IMR-90 (cell line): ENCODE data around the gene IL20. TPM values are rescaled to one million over a fixed set of nuclear protein-coding genes. Genes with fewer than 3 reads are reported as not detected.
A peak's percentile ranks its signal among the peaks of the same experiment; 100 is the strongest.

Source experiments
- ATAC-seq: fragments of 200-7000 bp; cut with Tn5 transposase; 2 replicates; pipeline ENCODE4 v1.9.1; 2020; ENCODE audit warnings: low read depth, mild to moderate bottlenecking, moderate library complexity
- BruUV-seq: library from RNA; stranded (reverse); fragments of 400-500 nt; replicated peaks from 2 replicates; lab custom pipeline; 2021; lab: Mats Ljungman, UMichigan
- CTCF ChIA-PET: fragments of 300-600 bp; formaldehyde crosslinking; extraction: SDS; loops from one replicate; lab custom pipeline; 2021; ENCODE audit warnings: antibody characterized with exemption; lab: Yijun Ruan, JAX
- POLR2A ChIA-PET: fragments of 300-600 bp; sonication (Branson Sonifier 250); formaldehyde crosslinking; loops from one replicate; lab custom pipeline; 2022; ENCODE audit warnings: antibody characterized with exemption; ENCODE audit not compliant: unreplicated experiment; lab: Charles Lee
- DNase-seq: peaks from one replicate; pipeline ENCODE4 v3.0.0; 2013
- H2AFZ ChIP-seq: replicated peaks from 2 replicates; pipeline ENCODE3; 2013; ENCODE audit warnings: low read length, mild to moderate bottlenecking; ENCODE audit not compliant: poor library complexity
- H2AK5ac ChIP-seq: 2 replicates; pipeline ENCODE4 v1.6.1; 2013; ENCODE audit warnings: low read depth, low read length, inconsistent platforms
- H2AK9ac ChIP-seq: replicated peaks from 2 replicates; pipeline ENCODE3; 2013; ENCODE audit warnings: mild to moderate bottlenecking, low read depth, low read length, moderate library complexity; ENCODE audit not compliant: poor library complexity
- H2BK120ac ChIP-seq: 2 replicates; pipeline ENCODE4 v1.6.1; 2013; ENCODE audit warnings: low read depth, low read length, inconsistent platforms
- H2BK15ac ChIP-seq: 3 replicates; pipeline ENCODE4 v1.6.1; 2013; ENCODE audit warnings: low read depth, low read length, inconsistent platforms
- H2BK20ac ChIP-seq: 2 replicates; pipeline ENCODE4 v1.6.1; 2013; ENCODE audit warnings: low read depth, mild to moderate bottlenecking, inconsistent platforms, low read length, moderate library complexity
- H2BK5ac ChIP-seq: 2 replicates; pipeline ENCODE4 v1.6.1; 2013; ENCODE audit warnings: mild to moderate bottlenecking, low read depth, low read length, inconsistent platforms; ENCODE audit not compliant: poor library complexity, severe bottlenecking
- H3K14ac ChIP-seq: replicated peaks from 2 replicates; pipeline ENCODE4 v1.6.1; 2013; ENCODE audit warnings: low read depth, low read length, inconsistent platforms
- H3K18ac ChIP-seq: 2 replicates; pipeline ENCODE4 v1.6.1; 2013; ENCODE audit warnings: low read depth, low read length, control low read depth
- H3K23ac ChIP-seq: 2 replicates; pipeline ENCODE4 v1.6.1; 2013; ENCODE audit warnings: low read depth, low read length, inconsistent platforms
- H3K27ac ChIP-seq: 2 replicates; pipeline ENCODE4 v1.5.1; 2013; ENCODE audit warnings: mild to moderate bottlenecking, control low read depth, low read length; ENCODE audit not compliant: insufficient read depth
- H3K27me3 ChIP-seq: 2 replicates; pipeline ENCODE4 v1.6.1; 2013; ENCODE audit warnings: low read length; ENCODE audit not compliant: control insufficient read depth, insufficient read depth
- H3K36me3 ChIP-seq: 2 replicates; pipeline ENCODE4 v1.6.1; 2013; ENCODE audit warnings: low read length, mixed read lengths; ENCODE audit not compliant: control insufficient read depth, insufficient read depth
- H3K4ac ChIP-seq: 2 replicates; pipeline ENCODE4 v1.6.1; 2013; ENCODE audit warnings: low read depth, low read length, inconsistent platforms
- H3K4me1 ChIP-seq: 2 replicates; pipeline ENCODE4 v1.6.1; 2013; ENCODE audit warnings: low read length, mixed read lengths; ENCODE audit not compliant: control insufficient read depth, insufficient read depth
- H3K4me2 ChIP-seq: 2 replicates; pipeline ENCODE4 v1.6.1; 2013; ENCODE audit warnings: low read depth, mild to moderate bottlenecking, control low read depth, low read length, moderate library complexity
- H3K4me3 ChIP-seq: 2 replicates; pipeline ENCODE4 v1.5.1; 2013; ENCODE audit warnings: low read depth, mild to moderate bottlenecking, control low read depth, low read length, moderate library complexity; ENCODE audit not compliant: insufficient read depth
- H3K56ac ChIP-seq: 2 replicates; pipeline ENCODE4 v1.6.1; 2013; ENCODE audit warnings: low read length, inconsistent platforms; ENCODE audit not compliant: insufficient read depth; ENCODE audit errors: extremely low read depth
- H3K79me1 ChIP-seq, 2 experiments: 2 replicates each; pipeline ENCODE4 v1.6.1; 2013; ENCODE audit warnings: low read length in 2 of 2, inconsistent platforms in 1 of 2, low read depth in 1 of 2
- H3K9ac ChIP-seq: 2 replicates; pipeline ENCODE4 v1.6.1; 2013; ENCODE audit warnings: low read depth, low read length, control low read depth
- H3K9me1 ChIP-seq: 2 replicates; pipeline ENCODE4 v1.6.1; 2013; ENCODE audit warnings: low read length, inconsistent platforms; ENCODE audit not compliant: insufficient read depth
- H3K9me3 ChIP-seq: 2 replicates; pipeline ENCODE4 v1.6.1; 2013; ENCODE audit warnings: low read length; ENCODE audit not compliant: control insufficient read depth, insufficient read depth
- H4K20me1 ChIP-seq: 2 replicates; pipeline ENCODE4 v1.6.1; 2013; ENCODE audit warnings: low read length, inconsistent platforms; ENCODE audit not compliant: insufficient read depth
- H4K5ac ChIP-seq: 2 replicates; pipeline ENCODE4 v1.6.1; 2013; ENCODE audit warnings: mild to moderate bottlenecking, low read depth, low read length, control low read depth
- H4K8ac ChIP-seq, 2 experiments: 2 replicates each; pipeline ENCODE4 v1.6.1; 2013; ENCODE audit warnings: low read depth in 2 of 2, low read length in 2 of 2, control low read depth in 1 of 2, inconsistent platforms in 1 of 2
- H4K91ac ChIP-seq: 2 replicates; pipeline ENCODE4 v1.6.1; 2013; ENCODE audit warnings: low read depth, low read length, inconsistent platforms; ENCODE audit not compliant: insufficient read depth
- CEBPB ChIP-seq: IDR thresholded peaks from 2 replicates; pipeline ENCODE4 v1.6.1; 2012; ENCODE audit warnings: low read depth, low read length, improper control_type of control experiment
- CTCF ChIP-seq: conservative IDR thresholded peaks from 2 replicates; pipeline ENCODE4 v1.5.1; 2012; ENCODE audit warnings: mild to moderate bottlenecking, low read depth, low read length, improper control_type of control experiment
- ELK1 ChIP-seq: fragments of 150-350 bp; IDR thresholded peaks from 2 replicates; pipeline ENCODE4 v1.6.1; 2016; ENCODE audit warnings: low read depth, mild to moderate bottlenecking, low read length, moderate library complexity, borderline replicate concordance
- FOS ChIP-seq: fragments of 150-350 bp; IDR thresholded peaks from 2 replicates; pipeline ENCODE4 v1.6.1; 2016; ENCODE audit warnings: low read depth, low read length
- POLR2A ChIP-seq: IDR thresholded peaks from 2 replicates; pipeline ENCODE4 v1.6.1; 2012; ENCODE audit warnings: mild to moderate bottlenecking, low read depth, low read length
- RCOR1 ChIP-seq: IDR thresholded peaks from 2 replicates; pipeline ENCODE4 v1.6.1; 2012; ENCODE audit warnings: mild to moderate bottlenecking, low read length, improper control_type of control experiment; ENCODE audit not compliant: insufficient replicate concordance
- SMC3 ChIP-seq: fragments of 150-350 bp; IDR thresholded peaks from 2 replicates; pipeline ENCODE4 v1.6.1; 2016; ENCODE audit warnings: low read depth, mild to moderate bottlenecking, antibody characterized with exemption, low read length, moderate library complexity
- WGBS, 2 experiments: methylation state at CpG; one replicate each; pipeline versions ENCODE4 v1.1.5 to v1.1.7; 2013; ENCODE audit warnings: missing lambda C conversion rate in 2 of 2; ENCODE audit not compliant: insufficient read length in 1 of 2; ENCODE audit errors: extremely low coverage in 2 of 2; 5-methylcytosine and 5-hydroxymethylcytosine counted together
- dilution Hi-C: fragments of 300-500 bp; cut with HindIII; formaldehyde crosslinking; loops from one replicate; pipeline ENCODE4 v1.14.3; 2018; ENCODE audit warnings: low sequenced_read_pairs; ENCODE audit not compliant: unreplicated experiment
- in situ Hi-C: fragments of 300-500 bp; cut with MboI; formaldehyde crosslinking; loops from 3 replicates; pipeline ENCODE4 v1.14.3; 2019; ENCODE audit warnings: low sequenced_read_pairs, inconsistent platforms, mixed read lengths
- intact Hi-C: fragments of 100-400 bp; cut with micrococcal nuclease; formaldehyde crosslinking; loops from 2 replicates; pipeline ENCODE4 v1.10.0; 2022
- polyA plus RNA-seq, 3 experiments: library from polyadenylated mRNA; depleted of rRNA; stranded (reverse); fragments of >200 nt; gene quantifications; 2 replicates each; pipeline ENCODE4 v1.2.3, GENCODE V29; 2012; ENCODE audit warnings: low replicate concordance in 1 of 3
- total RNA-seq: library from RNA; depleted of rRNA; stranded (reverse); fragments of >200 nt; gene quantifications from 2 replicates; pipeline ENCODE4 v1.2.3, GENCODE V29; 2012

Gene IL20
- total and polyA plus RNA-seq, 2 of the 4 experiments (the other 2 are of a cell fraction), result not detected

- H2BK120ac ChIP-seq, result peak overlapping the region; percentile 98
- no peaks in the 10 kb centered on the region for H3K9me3 ChIP-seq
- in situ Hi-C loops, result no loop called here
- H3K9me1 ChIP-seq, result peaks cover 29% of the 10 kb centered on the region
- H3K36me3 ChIP-seq, result no peaks in the 10 kb centered on the region
- no TSS peak for BruUV-seq
- no peak overlapping the region for H3K9ac ChIP-seq
- H3K23ac ChIP-seq, result peak overlapping the region; percentile 84
- H3K4me1 ChIP-seq, result peaks cover 27% of the 10 kb centered on the region
- H2AFZ ChIP-seq, result peak overlapping the region; percentile 77
- peak overlapping the region; percentile 78 for H3K18ac ChIP-seq
- H3K56ac ChIP-seq, result peak overlapping the region; percentile 50; the same call in 1 of the 2 replicates
- WGBS, 2 experiments, result 95 to 97% methylated on average over 2 to 3 of the region's 11 CpGs
- ATAC-seq, result peak; percentile 85
- DNase-seq, result peak; percentile 71
- ChIA-PET POLR2A (no interaction called here), CTCF (interaction anchor here (0.6 kb wide), 1 partner anchor 1565 kb away, joined by 4 read pairs; no protein-coding TSS in a partner anchor)
- peaks cover 0 to 23% of the 10 kb centered on the region in 2 experiments; a peak in 1 of 4 replicates for H3K79me1 ChIP-seq
- peak overlapping the region; percentile 94 for H4K5ac ChIP-seq
- H3K4me2 ChIP-seq, result peak overlapping the region; percentile 60; the same call in 1 of the 2 replicates
- no peak overlapping the region for H3K4me3 ChIP-seq
- H2AK5ac ChIP-seq, result peak overlapping the region; percentile 97
- peak overlapping the region; percentile 38 to 88 for H4K8ac ChIP-seq
- H4K20me1 ChIP-seq, result no peaks in the 10 kb centered on the region
- peak overlapping the region; percentile 85 for H3K27ac ChIP-seq
- intact Hi-C loops, result no loop called here
- H3K27me3 ChIP-seq, result no peaks in the 10 kb centered on the region
- peak overlapping the region; percentile 88 for H3K14ac ChIP-seq
- dilution Hi-C loops, result no loop called here
- H3K4ac ChIP-seq, result peak overlapping the region; percentile 96
- H2BK20ac ChIP-seq, result peak overlapping the region; percentile 95
- no peak for TF ChIP-seq CEBPB
- no peak for TF ChIP-seq RCOR1
- TF ChIP-seq FOS, result peak; percentile 46
- no peak for TF ChIP-seq SMC3
- TF ChIP-seq ELK1, result no peak
- no peak for TF ChIP-seq CTCF
- no peak for TF ChIP-seq POLR2A
- peak overlapping the region; percentile 80 for H2AK9ac ChIP-seq
- H2BK5ac ChIP-seq, result peak overlapping the region; percentile 87
- peak overlapping the region; percentile 94 for H4K91ac ChIP-seq
- H2BK15ac ChIP-seq, result peak overlapping the region; percentile 97; the same call in 2 of the 3 replicates
These were observed 32.9 kb downstream of the IL20 start for GRCh38 chr1:206898089-206898914.
